Right lobe of liver (tissue), 6 donors: ENCODE data around the gene CEP112. TPM values are rescaled to one million over a fixed set of nuclear protein-coding genes. Genes with fewer than 3 reads are reported as not detected.

Experiments
- ATAC-seq, 4 donors: fragments of 200-7000 bp; cut with Tn5 transposase; one replicate each; pipeline ENCODE4 v1.9.1; 2020; ENCODE audit warnings: mild to moderate bottlenecking in 4 of 4, moderate library complexity in 4 of 4
- DNase-seq, 3 donors: peaks; one replicate each; pipeline ENCODE4 v3.0.0-alpha.2; 2020
- H3K27ac ChIP-seq, 3 donors: fragments of 200-600 bp; one replicate each; pipeline ENCODE4 v1.8.0; 2022
- H3K27me3 ChIP-seq, 2 donors: fragments of 200-600 bp; one replicate each; pipeline ENCODE4 v1.8.0; 2022
- H3K36me3 ChIP-seq, 4 donors: fragments of 200-600 bp; sonication (generic) in 1 of 4; one replicate each; pipeline versions ENCODE4 v1.5.1 to v1.8.0; 2017 to 2022; ENCODE audit warnings: control low read depth in 1 of 4
- H3K4me1 ChIP-seq, 4 donors: fragments of 200-600 bp; sonication (generic) in 1 of 4; one replicate each; pipeline versions ENCODE4 v1.5.1 to v1.8.0; 2017 to 2022; ENCODE audit warnings: control low read depth in 1 of 4
- H3K4me3 ChIP-seq, 3 donors: fragments of 200-600 bp; one replicate each; pipeline ENCODE4 v1.8.0; 2022
- H3K9me3 ChIP-seq, 4 donors: fragments of 200-600 bp; sonication (generic) in 1 of 4; one replicate each; pipeline versions ENCODE4 v1.5.1 to v1.8.0; 2017 to 2022; ENCODE audit warnings: control low read depth in 1 of 4
- POLR2A ChIP-seq: fragments of 450-650 bp; IDR thresholded peaks from one replicate; pipeline ENCODE4 v1.6.1; 2017; ENCODE audit warnings: antibody characterized with exemption, mild to moderate bottlenecking
- WGBS: methylation state at CpG from one replicate; pipeline ENCODE4 v1.1.6; 2018; ENCODE audit warnings: low coverage, low lambda C conversion rate; ENCODE audit not compliant: insufficient coverage; ENCODE audit errors: missing lambda C conversion rate; 5-methylcytosine and 5-hydroxymethylcytosine counted together
- intact Hi-C, 2 donors: fragments of 100-400 bp; cut with DNase I; formaldehyde crosslinking; loops; one replicate each; pipeline versions ENCODE4 v1.11.2 to v1.14.1; 2022
- total RNA-seq, 6 experiments: library from RNA; depleted of rRNA in 2 of 6; stranded (reverse); fragments of >200 nt in 2 of 6; fragmentation: NEBNext Ultra II Directional in 3 of 6; extraction: Animal tissue kit (Norgen Biotek cat#: 25700) in 3 of 6; gene quantifications; one replicate each; pipeline versions ENCODE4 v1.1.0 to v1.2.4, GENCODE V29; 2016 to 2023
- TF ChIP-seq, protein P1 (sequence below), 4 donors: fragments of 200-600 bp in 3 of 4; fragments of 450-650 bp in 1 of 4; IDR thresholded peaks; one replicate each; pipeline versions ENCODE4 v1.5.1 to v1.8.0; 2016 to 2022; ENCODE audit warnings: antibody characterized with exemption in 4 of 4, mild to moderate bottlenecking in 2 of 4
- donor health status: DM: no; HTN: yes; CAD: no.
- donor health status: DM: no; HTN: no; CAD: no.
- donor health status: DM: no; HTN: no; CAD: no.
- donor health status: DM: no; HTN: yes; CAD: no.
- donor health status: DM: no; HTN: yes; CAD: no.

CEP112 gene
- total RNA-seq, 6 experiments from 2014 or later = 2.2 to 4.6 (median 3.9) TPM

- intact Hi-C loops = no loop called here
- no peak for ATAC-seq
- H3K27ac ChIP-seq = no peak overlapping the region
- DNase-seq = no peak
- no peaks in the 10 kb centered on the region for H3K9me3 ChIP-seq
- H3K4me1 ChIP-seq = no peaks in the 10 kb centered on the region
- H3K36me3 ChIP-seq = no peaks in the 10 kb centered on the region
- 0% methylated on average over 1 of the region's 1 CpG for WGBS
- H3K27me3 ChIP-seq = no peaks in the 10 kb centered on the region
- TF ChIP-seq POLR2A = no peak
- TF ChIP-seq, protein P1, sequence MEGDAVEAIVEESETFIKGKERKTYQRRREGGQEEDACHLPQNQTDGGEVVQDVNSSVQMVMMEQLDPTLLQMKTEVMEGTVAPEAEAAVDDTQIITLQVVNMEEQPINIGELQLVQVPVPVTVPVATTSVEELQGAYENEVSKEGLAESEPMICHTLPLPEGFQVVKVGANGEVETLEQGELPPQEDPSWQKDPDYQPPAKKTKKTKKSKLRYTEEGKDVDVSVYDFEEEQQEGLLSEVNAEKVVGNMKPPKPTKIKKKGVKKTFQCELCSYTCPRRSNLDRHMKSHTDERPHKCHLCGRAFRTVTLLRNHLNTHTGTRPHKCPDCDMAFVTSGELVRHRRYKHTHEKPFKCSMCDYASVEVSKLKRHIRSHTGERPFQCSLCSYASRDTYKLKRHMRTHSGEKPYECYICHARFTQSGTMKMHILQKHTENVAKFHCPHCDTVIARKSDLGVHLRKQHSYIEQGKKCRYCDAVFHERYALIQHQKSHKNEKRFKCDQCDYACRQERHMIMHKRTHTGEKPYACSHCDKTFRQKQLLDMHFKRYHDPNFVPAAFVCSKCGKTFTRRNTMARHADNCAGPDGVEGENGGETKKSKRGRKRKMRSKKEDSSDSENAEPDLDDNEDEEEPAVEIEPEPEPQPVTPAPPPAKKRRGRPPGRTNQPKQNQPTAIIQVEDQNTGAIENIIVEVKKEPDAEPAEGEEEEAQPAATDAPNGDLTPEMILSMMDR (IDR thresholded peaks at IDR 0.05) = no peak
- no peak overlapping the region for H3K4me3 ChIP-seq
Measured at GRCh38 chr17:66008680-66009079, 183.3 kb downstream of the CEP112 start.

DNA sequence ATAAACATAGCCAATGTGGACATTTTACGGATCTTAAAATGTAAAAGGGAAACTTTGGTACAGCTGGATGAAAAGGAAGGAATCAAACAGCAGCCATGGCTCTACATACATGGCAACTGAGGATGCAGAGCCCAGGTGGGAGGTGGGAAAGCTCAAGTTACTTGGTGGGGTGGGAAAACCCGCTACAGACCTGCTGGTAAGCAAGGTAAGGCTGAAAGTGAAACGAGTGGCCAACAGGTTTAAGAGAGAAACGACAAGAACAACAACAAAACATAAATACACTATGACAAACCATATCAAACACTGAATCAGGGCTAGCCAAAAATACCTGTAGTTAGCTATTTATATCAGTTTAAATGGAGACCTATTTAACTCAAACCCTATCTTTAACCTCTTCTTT is 185.3 kb downstream of the CEP112 start:
- Histone ChIP-seq H3K4me1 (no peaks in the 10 kb centered on the region), H3K4me3 (no peak overlapping the region), H3K27ac (no peak overlapping the region), H3K9me3 (no peaks in the 10 kb centered on the region), H3K27me3 (no peaks in the 10 kb centered on the region), H3K36me3 (no peaks in the 10 kb centered on the region)
- DNase-seq (no peak), ATAC-seq (no peak)
- TF ChIP-seq, protein P1 (IDR thresholded peaks at IDR 0.05) = no peak
- no peak for TF ChIP-seq POLR2A
- intact Hi-C loops = no loop called here
- 78% methylated on average over 4 of the region's 4 CpGs for WGBS

- Histone ChIP-seq H3K27ac (no peak overlapping the region), H3K9me3 (no peaks in the 10 kb centered on the region), H3K4me3 (no peak overlapping the region), H3K27me3 (no peaks in the 10 kb centered on the region), H3K36me3 (no peaks in the 10 kb centered on the region), H3K4me1 (no peaks in the 10 kb centered on the region)
- intact Hi-C loops = no loop called here
- DNase-seq = no peak
- TF ChIP-seq, protein P1 (IDR thresholded peaks at IDR 0.05) = no peak
- no peak for TF ChIP-seq POLR2A
- no peak for ATAC-seq
- WGBS = 25% methylated on average over 1 of the region's 1 CpG
Measured at GRCh38 chr17:66002812-66003211, 189.1 kb downstream of the CEP112 start.

DNA sequence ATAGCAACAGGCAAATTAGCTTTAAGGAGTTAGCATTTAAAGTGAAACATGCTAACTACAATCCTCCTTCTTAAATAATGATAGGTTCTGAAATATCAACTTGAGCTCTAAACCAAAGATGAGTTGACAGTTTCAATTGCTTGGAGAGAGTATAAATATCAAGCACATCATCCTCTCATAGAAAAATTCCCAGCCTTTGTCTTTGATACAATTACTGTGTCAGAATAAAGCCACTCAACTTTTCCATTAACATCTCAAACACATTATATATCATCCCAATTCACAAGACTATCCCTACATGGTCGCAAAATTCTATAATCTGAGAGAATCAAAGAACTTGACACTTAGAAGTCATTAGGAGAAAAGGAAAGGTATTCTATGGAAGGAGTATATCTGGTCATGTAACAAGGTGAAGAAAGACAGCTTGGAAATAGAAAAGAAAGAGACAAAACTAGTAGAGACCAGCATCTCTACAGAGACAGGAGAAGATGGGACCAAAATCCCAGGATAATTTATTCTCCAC is 189.8 kb downstream of the CEP112 start:
- no peak for ATAC-seq
- H3K4me3 ChIP-seq = no peak overlapping the region
- 89% methylated on average over 1 of the region's 1 CpG for WGBS
- no peak for DNase-seq
- no peaks in the 10 kb centered on the region for H3K36me3 ChIP-seq
- no peaks in the 10 kb centered on the region for H3K27me3 ChIP-seq
- H3K4me1 ChIP-seq = no peaks in the 10 kb centered on the region
- H3K9me3 ChIP-seq = no peaks in the 10 kb centered on the region
- intact Hi-C loops = no loop called here
- H3K27ac ChIP-seq = no peak overlapping the region
- TF ChIP-seq POLR2A = no peak
- TF ChIP-seq, protein P1 (IDR thresholded peaks at IDR 0.05) = no peak

GRCh38 chr17:66000216-66000615 is 191.7 kb downstream of the CEP112 start:
- no peak overlapping the region for H3K4me3 ChIP-seq
- H3K27ac ChIP-seq = no peak overlapping the region
- H3K9me3 ChIP-seq = no peaks in the 10 kb centered on the region
- WGBS = 69% methylated on average over 4 of the region's 4 CpGs
- DNase-seq (no peak), ATAC-seq (no peak)
- intact Hi-C loops = no loop called here
- TF ChIP-seq, protein P1 (IDR thresholded peaks at IDR 0.05) = no peak
- no peak for TF ChIP-seq POLR2A
- H3K36me3 ChIP-seq = no peaks in the 10 kb centered on the region
- H3K27me3 ChIP-seq = no peaks in the 10 kb centered on the region
- H3K4me1 ChIP-seq = no peaks in the 10 kb centered on the region
